HEK293 (cell line): ENCODE data around the gene CDCA8.

Source experiments
- CTCF ChIP-seq: fragments of 450-650 bp; formaldehyde crosslinking; IDR thresholded peaks from 2 replicates; pipeline ENCODE4 v1.5.1; 2016; ENCODE audit warnings: missing biosample characterization, missing genetic modification characterization
- KLF16 ChIP-seq: fragments of 450-650 bp; formaldehyde crosslinking; IDR thresholded peaks from 2 replicates; pipeline ENCODE4 v1.5.1; 2017; ENCODE audit warnings: missing biosample characterization, missing genetic modification characterization
- MYNN ChIP-seq: fragments of 450-650 bp; formaldehyde crosslinking; IDR thresholded peaks from 2 replicates; pipeline ENCODE4 v1.5.1; 2016; ENCODE audit warnings: missing biosample characterization, missing genetic modification characterization, borderline replicate concordance
- REST ChIP-seq: fragments of 450-650 bp; formaldehyde crosslinking; IDR thresholded peaks from 2 replicates; pipeline ENCODE4 v1.5.1; 2016; ENCODE audit warnings: missing biosample characterization, missing genetic modification characterization
- SP3 ChIP-seq: fragments of 450-650 bp; formaldehyde crosslinking; IDR thresholded peaks from 2 replicates; pipeline ENCODE4 v1.5.1; 2016; ENCODE audit warnings: missing biosample characterization, missing genetic modification characterization
- ZBTB17 ChIP-seq: fragments of 450-650 bp; formaldehyde crosslinking; IDR thresholded peaks from 2 replicates; pipeline ENCODE4 v1.5.1; 2016; ENCODE audit warnings: missing biosample characterization, missing genetic modification characterization
- ZBTB48 ChIP-seq: fragments of 450-650 bp; formaldehyde crosslinking; IDR thresholded peaks from 2 replicates; pipeline ENCODE4 v1.5.1; 2016; ENCODE audit warnings: missing biosample characterization, missing genetic modification characterization
- ZBTB49 ChIP-seq: fragments of 450-650 bp; formaldehyde crosslinking; IDR thresholded peaks from 2 replicates; pipeline ENCODE4 v1.5.1; 2016; ENCODE audit warnings: missing biosample characterization, missing genetic modification characterization, low read depth
- ZNF18 ChIP-seq: fragments of 450-650 bp; formaldehyde crosslinking; IDR thresholded peaks from 2 replicates; pipeline ENCODE4 v1.5.1; 2016; ENCODE audit warnings: missing biosample characterization, missing genetic modification characterization
- ZNF292 ChIP-seq: fragments of 450-650 bp; formaldehyde crosslinking; IDR thresholded peaks from 2 replicates; pipeline ENCODE4 v1.5.1; 2016; ENCODE audit warnings: low read depth, missing biosample characterization, missing genetic modification characterization, borderline replicate concordance
- ZNF513 ChIP-seq: fragments of 450-650 bp; IDR thresholded peaks from 2 replicates; pipeline ENCODE4 v1.5.1; 2018; ENCODE audit warnings: missing biosample characterization, missing genetic modification characterization

GRCh38 chr1:37680933-37681332 is 11.4 kb upstream of the CDCA8 start:
- no peak for TF ChIP-seq REST (tag by site-specific recombination)
- TF ChIP-seq ZBTB49 (tag by site-specific recombination): no peak
- no peak for TF ChIP-seq ZNF292 (tag by site-specific recombination)
- TF ChIP-seq ZNF513 (tag by site-specific recombination): no peak
- TF ChIP-seq ZBTB48 (tag by site-specific recombination): no peak
- TF ChIP-seq ZNF18 (tag by site-specific recombination): no peak
- no peak for TF ChIP-seq MYNN (tag by site-specific recombination)
- TF ChIP-seq CTCF (tag by site-specific recombination): no peak
- TF ChIP-seq ZBTB17 (tag by site-specific recombination): no peak
- no peak for TF ChIP-seq KLF16
- no peak for TF ChIP-seq SP3 (tag by site-specific recombination)
